ENCODE measurements around the gene NDST1. TPM values are rescaled to one million over a fixed set of nuclear protein-coding genes. Genes with fewer than 3 reads are reported as not detected.
A peak's percentile ranks its signal among the peaks of the same experiment; 100 is the strongest.

Gene NDST1
- polyA plus RNA-seq, 1 of the 3 experiments (the other 2 are of a cell fraction): 29.2 TPM

DNA sequence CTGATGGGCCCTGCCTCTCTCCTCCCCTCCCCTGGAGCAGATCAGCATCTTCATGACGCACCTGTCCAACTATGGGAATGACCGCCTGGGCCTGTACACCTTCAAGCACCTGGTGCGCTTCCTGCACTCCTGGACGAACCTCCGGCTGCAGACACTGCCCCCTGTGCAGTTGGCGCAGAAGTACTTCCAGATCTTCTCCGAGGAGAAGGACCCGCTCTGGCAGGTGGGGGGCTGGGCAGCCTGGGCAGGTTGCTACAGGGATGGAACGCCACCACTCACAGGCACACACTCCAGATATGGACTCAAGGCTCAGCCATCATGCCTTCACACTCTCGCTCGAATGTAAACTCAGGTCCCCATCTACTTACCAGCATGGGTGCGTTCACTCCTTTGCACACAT, 32.1 kb downstream of the NDST1 start:
- DNase-seq: no peak
- H3K9me3 ChIP-seq: no peaks in the 10 kb centered on the region
- H3F3A ChIP-seq (replicated peaks; ENCODE audit: insufficient read depth): peaks cover 24% of the 10 kb centered on the region
- peaks cover 4 to 15% of the 10 kb centered on the region in 2 experiments; a peak in 3 of 4 replicates for H3K4me1 ChIP-seq (ENCODE audit: control insufficient read depth in 1 of 2, insufficient read depth in 2 of 2, low read depth in 1 of 2, low read length in 1 of 2)
- no peak overlapping the region for H2AFZ ChIP-seq (ENCODE audit: low read depth)
- H3K36me3 ChIP-seq (replicated peaks in 1 of 2; ENCODE audit: control insufficient read depth in 1 of 2, insufficient read depth in 2 of 2, low read length in 1 of 2): peaks cover 63% of the 10 kb centered on the region in 2 experiments
- POLR2A ChIA-PET: no interaction called here
- H3K27ac ChIP-seq (ENCODE audit: low read depth in 2 of 2, low read length in 1 of 2): peak overlapping the region in 1 of 2 experiments; percentile 87; a peak in 1 of 4 replicates
- H4K20me1 ChIP-seq (ENCODE audit: insufficient read depth): no peaks in the 10 kb centered on the region
- WGBS (ENCODE audit: low lambda C conversion rate): 98% methylated on average over 5 of the region's 12 CpGs
- TF ChIP-seq EZH2phosphoT487 (IDR thresholded peaks at IDR 0.05; ENCODE audit: borderline replicate concordance, low read depth): no peak
- TF ChIP-seq, protein P1, sequence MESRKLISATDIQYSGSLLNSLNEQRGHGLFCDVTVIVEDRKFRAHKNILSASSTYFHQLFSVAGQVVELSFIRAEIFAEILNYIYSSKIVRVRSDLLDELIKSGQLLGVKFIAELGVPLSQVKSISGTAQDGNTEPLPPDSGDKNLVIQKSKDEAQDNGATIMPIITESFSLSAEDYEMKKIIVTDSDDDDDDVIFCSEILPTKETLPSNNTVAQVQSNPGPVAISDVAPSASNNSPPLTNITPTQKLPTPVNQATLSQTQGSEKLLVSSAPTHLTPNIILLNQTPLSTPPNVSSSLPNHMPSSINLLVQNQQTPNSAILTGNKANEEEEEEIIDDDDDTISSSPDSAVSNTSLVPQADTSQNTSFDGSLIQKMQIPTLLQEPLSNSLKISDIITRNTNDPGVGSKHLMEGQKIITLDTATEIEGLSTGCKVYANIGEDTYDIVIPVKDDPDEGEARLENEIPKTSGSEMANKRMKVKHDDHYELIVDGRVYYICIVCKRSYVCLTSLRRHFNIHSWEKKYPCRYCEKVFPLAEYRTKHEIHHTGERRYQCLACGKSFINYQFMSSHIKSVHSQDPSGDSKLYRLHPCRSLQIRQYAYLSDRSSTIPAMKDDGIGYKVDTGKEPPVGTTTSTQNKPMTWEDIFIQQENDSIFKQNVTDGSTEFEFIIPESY (IDR thresholded peaks at IDR 0.05; ENCODE audit: borderline replicate concordance, low read depth): no peak
- TF ChIP-seq GATA2 (CRISPR knock-in tag; IDR thresholded peaks at IDR 0.05): no peak
- no peak for TF ChIP-seq RFX5 (IDR thresholded peaks at IDR 0.05; ENCODE audit: low read length)
- no peak overlapping the region for H3K4me3 ChIP-seq (ENCODE audit: low read depth in 2 of 2, low read length in 1 of 2)
- H3K4me2 ChIP-seq: peak overlapping the region; percentile 75; the same call in 1 of the 2 replicates
- no peaks in the 10 kb centered on the region for H3K9me2 ChIP-seq
- no peak overlapping the region for H3K9ac ChIP-seq
- no peaks in the 10 kb centered on the region for H3K79me2 ChIP-seq (ENCODE audit: insufficient read depth)
- CTCF ChIA-PET: interaction anchor here (0.7 to 1.6 kb wide), 3 partner anchors 17 to 80 kb away, joined by 3 to 8 read pairs (median 3); no protein-coding TSS in a partner anchor
- H3K27me3 ChIP-seq (ENCODE audit: insufficient read depth): no peaks in the 10 kb centered on the region

DNA sequence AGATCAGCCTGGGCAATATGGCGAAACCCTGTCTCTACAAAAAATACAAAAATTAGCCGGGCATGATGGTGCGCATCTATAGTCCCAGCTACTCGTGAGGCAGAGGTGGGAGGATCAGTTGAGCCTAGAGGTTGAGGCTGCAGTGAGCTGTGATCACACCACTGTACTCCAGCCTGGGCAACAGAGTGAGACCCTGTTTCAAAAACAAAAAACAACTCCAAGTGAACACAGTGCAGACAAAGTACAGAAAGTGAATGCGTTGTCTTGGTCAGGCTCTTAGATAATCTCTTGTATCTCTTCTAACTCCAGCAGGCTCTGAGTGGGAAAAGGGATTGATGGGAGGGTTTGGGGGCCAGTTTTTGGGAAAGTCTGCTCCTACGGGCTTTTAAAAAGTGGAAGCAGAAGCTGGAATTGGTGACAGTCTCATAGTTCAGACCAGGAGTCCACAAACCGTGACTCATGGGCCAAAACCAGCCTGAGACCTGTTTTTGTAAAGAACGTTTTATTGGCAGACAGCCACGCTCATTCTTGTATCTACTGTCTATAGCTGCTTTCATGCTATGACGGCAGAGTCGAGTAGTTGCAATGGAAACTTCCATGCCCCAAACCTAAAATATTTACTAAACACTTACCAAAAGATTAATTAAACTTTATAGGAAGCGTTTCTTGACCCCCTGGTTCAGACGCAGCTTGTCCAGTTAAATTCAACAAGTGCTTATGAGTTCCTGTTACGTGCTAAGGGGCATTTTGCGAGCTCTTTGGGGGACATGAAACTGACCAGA, 32.9 kb downstream of the NDST1 start:
- peaks cover 62 to 63% of the 10 kb centered on the region in 2 experiments for H3K36me3 ChIP-seq (replicated peaks in 1 of 2; ENCODE audit: control insufficient read depth in 1 of 2, insufficient read depth in 2 of 2, low read length in 1 of 2)
- H3K9me3 ChIP-seq: no peaks in the 10 kb centered on the region
- H3F3A ChIP-seq (replicated peaks; ENCODE audit: insufficient read depth): peaks cover 29% of the 10 kb centered on the region
- peaks cover 4 to 21% of the 10 kb centered on the region in 2 experiments; a peak in 3 of 4 replicates for H3K4me1 ChIP-seq (ENCODE audit: control insufficient read depth in 1 of 2, insufficient read depth in 2 of 2, low read depth in 1 of 2, low read length in 1 of 2)
- no peak for TF ChIP-seq CHD2 (IDR thresholded peaks at IDR 0.05; ENCODE audit: low read length, partially characterized antibody)
- TF ChIP-seq TAF1 (IDR thresholded peaks at IDR 0.05; ENCODE audit: borderline replicate concordance, low read depth, low read length): no peak
- TF ChIP-seq FOSL2 (IDR thresholded peaks at IDR 0.05; ENCODE audit: borderline replicate concordance, low read depth): peak; percentile 75; the same call in 1 of the 2 replicates
- TF ChIP-seq TEAD4 (IDR thresholded peaks at IDR 0.05; ENCODE audit: borderline replicate concordance, insufficient read depth): no peak
- no peak for TF ChIP-seq MXI1 (IDR thresholded peaks at IDR 0.05; ENCODE audit: low read depth, low read length)
- TF ChIP-seq, protein P2, sequence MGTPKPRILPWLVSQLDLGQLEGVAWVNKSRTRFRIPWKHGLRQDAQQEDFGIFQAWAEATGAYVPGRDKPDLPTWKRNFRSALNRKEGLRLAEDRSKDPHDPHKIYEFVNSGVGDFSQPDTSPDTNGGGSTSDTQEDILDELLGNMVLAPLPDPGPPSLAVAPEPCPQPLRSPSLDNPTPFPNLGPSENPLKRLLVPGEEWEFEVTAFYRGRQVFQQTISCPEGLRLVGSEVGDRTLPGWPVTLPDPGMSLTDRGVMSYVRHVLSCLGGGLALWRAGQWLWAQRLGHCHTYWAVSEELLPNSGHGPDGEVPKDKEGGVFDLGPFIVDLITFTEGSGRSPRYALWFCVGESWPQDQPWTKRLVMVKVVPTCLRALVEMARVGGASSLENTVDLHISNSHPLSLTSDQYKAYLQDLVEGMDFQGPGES (IDR thresholded peaks at IDR 0.05; ENCODE audit: low read depth, low read length): no peak
- TF ChIP-seq EZH2phosphoT487 (IDR thresholded peaks at IDR 0.05; ENCODE audit: borderline replicate concordance, low read depth): no peak
- peak; percentile 64 for TF ChIP-seq TCF12 (IDR thresholded peaks at IDR 0.05)
- no peak for TF ChIP-seq NRF1 (IDR thresholded peaks at IDR 0.05; ENCODE audit: low read depth, low read length)
- no peak for TF ChIP-seq RCOR1 (IDR thresholded peaks at IDR 0.05; ENCODE audit: low read length)
- TF ChIP-seq FOXM1 (IDR thresholded peaks at IDR 0.05; ENCODE audit: low read depth): no peak
- TF ChIP-seq, protein P3, sequence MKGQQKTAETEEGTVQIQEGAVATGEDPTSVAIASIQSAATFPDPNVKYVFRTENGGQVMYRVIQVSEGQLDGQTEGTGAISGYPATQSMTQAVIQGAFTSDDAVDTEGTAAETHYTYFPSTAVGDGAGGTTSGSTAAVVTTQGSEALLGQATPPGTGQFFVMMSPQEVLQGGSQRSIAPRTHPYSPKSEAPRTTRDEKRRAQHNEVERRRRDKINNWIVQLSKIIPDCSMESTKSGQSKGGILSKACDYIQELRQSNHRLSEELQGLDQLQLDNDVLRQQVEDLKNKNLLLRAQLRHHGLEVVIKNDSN (IDR thresholded peaks at IDR 0.05; ENCODE audit: borderline replicate concordance, low read depth): no peak
- no peak for TF ChIP-seq GABPA (IDR thresholded peaks at IDR 0.05; ENCODE audit: low read depth)
- TF ChIP-seq SMC3 (IDR thresholded peaks at IDR 0.05; ENCODE audit: low read depth, low read length): no peak
- peak; percentile 12; the same call in 1 of the 2 replicates for TF ChIP-seq PBX3 (IDR thresholded peaks at IDR 0.05)
- peak; percentile 81 for TF ChIP-seq NFIC (IDR thresholded peaks at IDR 0.05; ENCODE audit: borderline replicate concordance)
- TF ChIP-seq SIN3A (IDR thresholded peaks at IDR 0.05; ENCODE audit: borderline replicate concordance, low read depth, low read length): no peak
- no peak for TF ChIP-seq YY1 (IDR thresholded peaks at IDR 0.05; ENCODE audit: low read depth)
- TF ChIP-seq JUND (IDR thresholded peaks at IDR 0.05): peak; percentile 58; the same call in 1 of the 2 replicates
- WGBS (ENCODE audit: low lambda C conversion rate): 58% methylated on average over 15 of the region's 15 CpGs
- no peaks in the 10 kb centered on the region for H3K9me2 ChIP-seq
- H3K4me2 ChIP-seq: peak overlapping the region; percentile 75
- no peaks in the 10 kb centered on the region for H3K27me3 ChIP-seq (ENCODE audit: insufficient read depth)
- H3K4me3 ChIP-seq (ENCODE audit: low read depth in 2 of 2, low read length in 1 of 2): no peak overlapping the region
- H3K9ac ChIP-seq: peak overlapping the region; percentile 16; the same call in 1 of the 2 replicates
- no peak for DNase-seq
- H3K79me2 ChIP-seq (ENCODE audit: insufficient read depth): no peaks in the 10 kb centered on the region
- no peak overlapping the region for H2AFZ ChIP-seq (ENCODE audit: low read depth)
- CTCF ChIA-PET: interaction anchor here (1.2 to 1.8 kb wide), 3 partner anchors 8 to 18 kb away, joined by 4 to 8 read pairs (median 5); no protein-coding TSS in a partner anchor
- no peaks in the 10 kb centered on the region for H4K20me1 ChIP-seq (ENCODE audit: insufficient read depth)
- H3K27ac ChIP-seq (ENCODE audit: low read depth in 2 of 2, low read length in 1 of 2): peak overlapping the region; percentile 53 to 87
- POLR2A ChIA-PET: no interaction called here
